KMS-11 (cell line): Measurements from ENCODE around the gene PTPN7.

Experiments
- H2AFZ ChIP-seq: fragments of 200-600 bp; sonication (generic); 2 replicates; pipeline ENCODE4 v1.6.1; 2016; ENCODE audit warnings: antibody characterized with exemption, mixed run types, low read depth
- H3K27ac ChIP-seq: fragments of 200-600 bp; sonication (generic); 2 replicates; pipeline ENCODE4 v1.6.1; 2016; ENCODE audit warnings: mild to moderate bottlenecking, mixed run types
- H3K27me3 ChIP-seq: fragments of 200-600 bp; sonication (generic); 2 replicates; pipeline ENCODE4 v1.6.1; 2017; ENCODE audit warnings: mild to moderate bottlenecking, low read depth, mixed run types, moderate library complexity; ENCODE audit not compliant: insufficient read depth
- H3K36me3 ChIP-seq: fragments of 200-600 bp; sonication (generic); 2 replicates; pipeline ENCODE4 v1.6.1; 2017; ENCODE audit warnings: mild to moderate bottlenecking, mixed run types; ENCODE audit not compliant: insufficient read depth
- H3K4me1 ChIP-seq: fragments of 200-600 bp; sonication (generic); 2 replicates; pipeline ENCODE4 v1.6.1; 2016; ENCODE audit warnings: mild to moderate bottlenecking, low read depth, mixed run types; ENCODE audit not compliant: poor library complexity, severe bottlenecking
- H3K4me2 ChIP-seq: fragments of 200-600 bp; sonication (generic); 2 replicates; pipeline ENCODE4 v1.7.0; 2016; ENCODE audit warnings: mild to moderate bottlenecking, mixed run types
- H3K4me3 ChIP-seq: fragments of 200-600 bp; sonication (generic); IDR thresholded peaks from 2 replicates; pipeline ENCODE4 v1.6.1; 2017; ENCODE audit warnings: low read depth, low read length, mixed read lengths; ENCODE audit not compliant: insufficient read depth
- H3K79me2 ChIP-seq: fragments of 200-600 bp; sonication (generic); 2 replicates; pipeline ENCODE4 v1.6.1; 2016; ENCODE audit warnings: low read depth, mixed run types; ENCODE audit not compliant: insufficient read depth
- H3K9ac ChIP-seq: fragments of 200-600 bp; sonication (generic); 2 replicates; pipeline ENCODE4 v1.6.1; 2016; ENCODE audit warnings: mild to moderate bottlenecking, mixed run types
- H4K20me1 ChIP-seq: fragments of 200-600 bp; sonication (generic); 2 replicates; pipeline ENCODE4 v1.6.1; 2016; ENCODE audit warnings: mild to moderate bottlenecking, mixed run types; ENCODE audit not compliant: insufficient read depth
- CTCF ChIP-seq: fragments of 200-600 bp; sonication (generic); conservative IDR thresholded peaks from 2 replicates; pipeline ENCODE4 v1.6.1; 2017; ENCODE audit warnings: low read depth, mild to moderate bottlenecking, antibody characterized with exemption, low read length, moderate library complexity, mixed read lengths

PTPN7 gene

DNA sequence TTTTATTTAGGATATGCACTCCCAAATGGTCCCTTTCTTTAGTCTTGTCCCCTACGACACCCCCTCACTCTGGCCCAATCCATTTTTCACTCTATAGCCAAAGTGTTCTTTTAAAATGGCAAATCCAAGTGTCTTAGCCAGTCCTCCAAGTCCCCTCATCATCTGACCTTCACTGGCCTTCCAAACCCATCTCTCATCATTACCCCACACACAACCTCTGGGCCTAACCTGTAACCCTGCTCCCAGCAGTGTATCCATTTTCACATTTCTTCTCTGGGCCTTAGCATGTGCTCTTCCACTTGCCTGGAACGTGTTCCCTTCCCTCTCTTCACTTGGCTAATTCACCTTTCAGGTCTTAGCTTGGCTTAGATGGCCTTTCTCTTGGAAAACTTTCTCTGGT, 9.4 kb downstream of the PTPN7 start:
- no peaks in the 10 kb centered on the region for H4K20me1 ChIP-seq
- no peak overlapping the region for H3K4me3 ChIP-seq
- no peak overlapping the region for H3K27ac ChIP-seq
- H3K4me1 ChIP-seq, result peaks cover under 1% of the 10 kb centered on the region
- no peak overlapping the region for H3K9ac ChIP-seq
- no peak for TF ChIP-seq CTCF
- no peaks in the 10 kb centered on the region for H3K79me2 ChIP-seq
- no peak overlapping the region for H2AFZ ChIP-seq
- H3K4me2 ChIP-seq, result no peak overlapping the region
- no peaks in the 10 kb centered on the region for H3K36me3 ChIP-seq
- no peaks in the 10 kb centered on the region for H3K27me3 ChIP-seq

DNA sequence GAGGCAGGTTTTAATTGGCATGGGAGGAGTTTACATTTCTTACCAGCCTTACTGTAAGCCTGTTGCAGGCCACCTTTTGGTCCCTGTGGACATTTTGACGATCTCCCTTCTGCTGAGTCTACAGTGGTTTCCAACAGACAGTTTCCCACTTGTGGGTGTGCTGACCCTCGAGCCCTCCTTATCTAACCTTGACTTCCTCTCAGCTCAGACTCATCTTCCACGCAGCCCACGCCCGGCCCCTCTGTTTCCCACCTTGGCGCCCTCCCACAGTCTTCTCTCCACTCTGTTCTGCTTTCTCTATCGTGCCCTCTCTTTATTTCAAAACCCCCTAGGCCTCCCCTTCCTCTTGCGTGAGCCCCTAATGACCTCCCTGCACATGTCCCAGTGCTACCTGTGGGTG, 9.8 kb downstream of the PTPN7 start:
- no peaks in the 10 kb centered on the region for H3K27me3 ChIP-seq
- H2AFZ ChIP-seq, result no peak overlapping the region
- no peak overlapping the region for H3K4me2 ChIP-seq
- no peak overlapping the region for H3K4me3 ChIP-seq
- no peaks in the 10 kb centered on the region for H3K79me2 ChIP-seq
- H3K36me3 ChIP-seq, result no peaks in the 10 kb centered on the region
- no peak overlapping the region for H3K9ac ChIP-seq
- no peaks in the 10 kb centered on the region for H4K20me1 ChIP-seq
- peaks cover 3% of the 10 kb centered on the region for H3K4me1 ChIP-seq
- no peak for TF ChIP-seq CTCF
- no peak overlapping the region for H3K27ac ChIP-seq

- Histone ChIP-seq H3K27ac (no peak overlapping the region), H3K36me3 (no peaks in the 10 kb centered on the region), H2AFZ (no peak overlapping the region), H3K4me1 (peaks cover 7% of the 10 kb centered on the region), H4K20me1 (no peaks in the 10 kb centered on the region), H3K4me2 (no peak overlapping the region), H3K4me3 (no peak overlapping the region), H3K9ac (no peak overlapping the region), H3K27me3 (no peaks in the 10 kb centered on the region), H3K79me2 (no peaks in the 10 kb centered on the region)
- TF ChIP-seq CTCF, result no peak
Observed at GRCh38 chr1:202150187-202150586, 10.2 kb downstream of the PTPN7 start.

- Histone ChIP-seq H3K36me3 (no peaks in the 10 kb centered on the region), H2AFZ (no peak overlapping the region), H3K27me3 (no peaks in the 10 kb centered on the region)
Observed at GRCh38 chr1:202149566-202149965, 10.8 kb downstream of the PTPN7 start.

More at GRCh38 chr1:202149566-202149965, 10.8 kb downstream of the PTPN7 start:
- Histone ChIP-seq H3K79me2 (no peaks in the 10 kb centered on the region), H3K27ac (no peak overlapping the region), H3K4me3 (no peak overlapping the region), H3K9ac (no peak overlapping the region), H3K4me1 (peaks cover 9% of the 10 kb centered on the region), H3K4me2 (no peak overlapping the region), H4K20me1 (no peaks in the 10 kb centered on the region)
- no peak for TF ChIP-seq CTCF
